ENCODE data around the gene DUSP22.

Gene DUSP22

DNA sequence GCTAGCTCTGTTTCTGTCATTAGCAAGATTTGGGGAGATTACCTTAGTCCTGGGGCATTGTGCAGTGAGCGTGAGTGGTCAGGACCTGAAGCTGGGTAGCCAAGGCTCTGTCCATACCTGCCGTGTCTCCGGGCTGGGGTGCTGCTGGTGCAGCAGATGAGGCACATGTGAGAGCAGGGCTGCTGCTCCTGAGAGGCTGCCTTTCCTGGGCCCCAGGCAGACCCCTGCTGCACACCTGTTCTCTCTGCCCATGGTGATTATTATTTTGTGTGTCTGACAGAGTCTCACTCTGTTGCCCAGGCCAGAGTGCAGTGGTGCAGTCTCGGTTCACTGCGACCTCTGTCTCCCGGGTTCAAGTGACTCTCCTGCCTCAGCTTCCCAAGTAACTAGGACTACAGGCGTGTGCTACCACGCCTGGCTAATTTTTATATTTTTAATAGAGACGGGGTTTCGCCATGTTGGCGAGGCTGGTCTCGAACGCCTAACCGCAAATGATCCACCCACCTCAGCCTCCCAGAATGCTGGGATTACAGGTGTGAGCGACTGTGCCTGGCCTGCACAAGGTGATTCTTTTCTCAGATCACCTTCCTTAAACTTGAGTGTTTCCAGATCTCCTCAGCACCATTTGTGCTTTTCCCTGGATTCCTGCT lies 62.5 kb downstream of the DUSP22 start:
- TF ChIP-seq, protein P1, sequence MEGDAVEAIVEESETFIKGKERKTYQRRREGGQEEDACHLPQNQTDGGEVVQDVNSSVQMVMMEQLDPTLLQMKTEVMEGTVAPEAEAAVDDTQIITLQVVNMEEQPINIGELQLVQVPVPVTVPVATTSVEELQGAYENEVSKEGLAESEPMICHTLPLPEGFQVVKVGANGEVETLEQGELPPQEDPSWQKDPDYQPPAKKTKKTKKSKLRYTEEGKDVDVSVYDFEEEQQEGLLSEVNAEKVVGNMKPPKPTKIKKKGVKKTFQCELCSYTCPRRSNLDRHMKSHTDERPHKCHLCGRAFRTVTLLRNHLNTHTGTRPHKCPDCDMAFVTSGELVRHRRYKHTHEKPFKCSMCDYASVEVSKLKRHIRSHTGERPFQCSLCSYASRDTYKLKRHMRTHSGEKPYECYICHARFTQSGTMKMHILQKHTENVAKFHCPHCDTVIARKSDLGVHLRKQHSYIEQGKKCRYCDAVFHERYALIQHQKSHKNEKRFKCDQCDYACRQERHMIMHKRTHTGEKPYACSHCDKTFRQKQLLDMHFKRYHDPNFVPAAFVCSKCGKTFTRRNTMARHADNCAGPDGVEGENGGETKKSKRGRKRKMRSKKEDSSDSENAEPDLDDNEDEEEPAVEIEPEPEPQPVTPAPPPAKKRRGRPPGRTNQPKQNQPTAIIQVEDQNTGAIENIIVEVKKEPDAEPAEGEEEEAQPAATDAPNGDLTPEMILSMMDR (IDR thresholded peaks at IDR 0.05), result no peak
- Histone ChIP-seq H3K27ac (no peak overlapping the region), H3K4me1 (ENCODE audit: control insufficient read depth in 1 of 2, insufficient read depth in 1 of 2, low read depth in 1 of 2, low read length in 1 of 2) (no peaks in the 10 kb centered on the region), H3K9me3 (no peaks in the 10 kb centered on the region), H3K4me3 (ENCODE audit: low read depth in 1 of 2, low read length in 1 of 2) (no peak overlapping the region), H3K27me3 (no peaks in the 10 kb centered on the region), H3K36me3 (peaks cover 28% of the 10 kb centered on the region)

DNA sequence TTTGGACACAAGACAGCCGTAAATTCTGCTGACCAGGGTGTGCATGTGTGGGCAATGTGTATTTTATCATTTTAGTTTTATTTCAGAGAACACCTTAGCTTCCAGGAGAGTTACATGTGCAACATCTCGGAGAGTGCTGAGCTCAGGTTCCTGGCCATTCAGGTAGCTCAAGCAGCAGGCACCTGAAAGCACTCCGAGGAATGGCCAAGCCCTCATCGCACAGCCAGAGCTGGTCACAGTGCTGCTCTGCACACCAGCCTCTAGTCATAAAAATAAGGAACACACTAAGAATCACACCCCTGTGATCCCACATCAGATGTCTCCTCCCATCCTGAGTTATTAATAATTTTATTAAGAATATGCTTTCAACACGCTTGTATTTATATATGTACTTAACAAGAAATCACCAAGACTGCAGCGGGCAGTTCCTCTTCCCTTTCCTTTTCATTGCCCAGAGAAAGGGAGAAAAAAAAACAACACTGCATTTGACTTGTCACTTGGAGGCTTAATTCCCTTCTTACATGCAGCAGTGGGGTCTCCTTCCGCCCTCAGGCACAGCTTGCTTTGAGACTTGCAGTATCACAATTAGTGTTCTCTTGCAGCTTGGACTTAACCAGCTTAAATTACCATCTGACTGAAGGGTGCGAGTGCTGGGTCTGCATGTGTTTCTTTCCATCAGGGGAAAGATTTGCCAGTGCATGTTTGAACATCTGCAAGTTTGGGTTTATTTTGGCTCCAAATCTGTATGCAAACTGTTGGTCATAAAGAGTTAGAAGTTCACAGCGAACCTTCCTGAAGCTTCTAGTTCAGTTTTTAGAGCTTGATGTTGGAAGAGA lies 63.3 kb downstream of the DUSP22 start:
- Histone ChIP-seq H3K36me3 (peaks cover 20% of the 10 kb centered on the region), H3K27me3 (no peaks in the 10 kb centered on the region), H3K4me3 (ENCODE audit: low read depth in 1 of 2, low read length in 1 of 2) (no peak overlapping the region), H3K27ac (no peak overlapping the region), H3K9me3 (no peaks in the 10 kb centered on the region), H3K4me1 (ENCODE audit: control insufficient read depth in 1 of 2, insufficient read depth in 1 of 2, low read depth in 1 of 2, low read length in 1 of 2) (no peaks in the 10 kb centered on the region)
- TF ChIP-seq, protein P1 (IDR thresholded peaks at IDR 0.05), result no peak

DNA sequence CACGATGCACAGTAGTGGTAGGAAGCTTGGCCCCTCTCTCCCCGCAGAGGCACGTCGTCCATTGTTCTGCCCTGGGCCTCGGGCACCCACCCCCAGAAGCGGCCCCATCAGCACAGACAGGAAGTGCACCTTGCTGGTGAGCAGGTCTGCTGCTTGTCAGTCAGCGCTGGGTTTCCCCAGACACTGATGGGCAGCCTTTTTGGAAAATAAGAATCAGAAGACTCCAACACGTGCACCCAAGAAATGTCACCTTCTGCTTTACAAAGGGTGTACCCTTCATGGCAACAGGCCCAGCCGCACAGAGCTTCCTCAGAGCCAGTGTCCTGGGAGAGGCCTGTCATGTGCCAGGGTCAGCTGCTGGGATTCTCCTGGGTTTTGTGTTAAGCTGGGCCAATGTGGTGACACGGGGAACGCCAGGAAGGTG lies 64.6 kb downstream of the DUSP22 start:
- H3K4me1 ChIP-seq (ENCODE audit: control insufficient read depth in 1 of 2, insufficient read depth in 1 of 2, low read depth in 1 of 2, low read length in 1 of 2), result no peaks in the 10 kb centered on the region
- H3K27me3 ChIP-seq, result no peaks in the 10 kb centered on the region
- no peak overlapping the region for H3K27ac ChIP-seq
- TF ChIP-seq, protein P1 (IDR thresholded peaks at IDR 0.05), result no peak
- H3K9me3 ChIP-seq, result no peaks in the 10 kb centered on the region
- peaks cover 8% of the 10 kb centered on the region for H3K36me3 ChIP-seq
- no peak overlapping the region for H3K4me3 ChIP-seq (ENCODE audit: low read depth in 1 of 2, low read length in 1 of 2)

DNA sequence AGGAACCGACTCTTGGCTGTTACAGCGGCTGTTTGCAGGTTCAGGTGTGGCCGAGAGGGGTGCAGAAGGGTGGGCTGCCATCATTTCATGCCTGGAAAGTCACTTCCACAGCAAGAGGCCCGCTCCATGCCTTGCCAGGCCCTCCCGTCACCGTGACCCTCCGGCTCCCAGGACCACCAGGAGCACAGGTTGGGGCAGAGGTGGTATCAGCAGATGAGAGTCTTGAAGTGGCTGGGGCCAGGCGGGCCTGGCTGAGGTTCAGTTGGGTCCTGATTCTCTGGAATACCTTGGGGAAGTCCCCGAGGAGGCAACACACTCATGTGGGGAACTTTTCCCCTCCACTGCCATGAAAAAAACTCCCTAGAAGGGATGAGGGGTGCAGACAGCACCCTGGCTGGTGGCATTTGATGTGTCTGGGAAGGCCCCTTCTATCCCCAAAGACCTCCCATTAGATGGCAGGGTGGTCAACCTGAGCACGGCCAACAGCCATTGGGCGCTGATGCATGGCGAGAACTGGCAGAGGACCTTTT lies 65.0 kb downstream of the DUSP22 start:
- no peaks in the 10 kb centered on the region for H3K9me3 ChIP-seq
- no peaks in the 10 kb centered on the region for H3K4me1 ChIP-seq (ENCODE audit: control insufficient read depth in 1 of 2, insufficient read depth in 1 of 2, low read depth in 1 of 2, low read length in 1 of 2)
- no peak overlapping the region for H3K27ac ChIP-seq
- peaks cover 3% of the 10 kb centered on the region for H3K36me3 ChIP-seq
- H3K4me3 ChIP-seq (ENCODE audit: low read depth in 1 of 2, low read length in 1 of 2), result no peak overlapping the region
- TF ChIP-seq, protein P1 (IDR thresholded peaks at IDR 0.05), result no peak
- H3K27me3 ChIP-seq, result no peaks in the 10 kb centered on the region

DNA sequence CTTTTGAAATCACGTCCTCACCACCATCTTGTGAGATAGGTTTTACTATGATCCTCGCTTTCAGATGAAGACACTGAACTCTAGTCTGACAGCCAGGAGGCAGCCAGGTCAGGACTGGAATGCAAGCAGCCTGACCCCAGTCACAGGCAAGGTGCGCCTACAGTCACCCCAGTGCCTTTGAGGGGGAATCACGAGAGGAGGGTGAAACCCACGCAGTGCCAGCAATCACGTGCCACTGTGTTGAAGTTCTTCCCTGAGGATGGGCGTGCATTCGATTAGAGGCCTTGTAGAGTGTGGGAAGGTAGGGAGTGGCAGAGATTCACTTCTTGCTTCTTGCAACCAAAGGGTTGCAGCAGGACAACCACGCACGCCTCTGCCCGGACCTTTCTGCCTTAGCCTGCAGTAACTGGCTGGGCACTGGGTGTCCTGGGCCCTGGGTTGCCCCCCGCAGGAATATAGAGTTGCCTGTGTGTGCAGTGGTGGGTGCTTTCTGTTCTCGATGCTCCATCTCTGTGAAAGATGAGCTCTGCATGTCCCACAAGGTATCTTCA lies 65.6 kb downstream of the DUSP22 start:
- Histone ChIP-seq H3K9me3 (no peaks in the 10 kb centered on the region), H3K27ac (no peak overlapping the region), H3K27me3 (no peaks in the 10 kb centered on the region), H3K36me3 (no peaks in the 10 kb centered on the region), H3K4me3 (ENCODE audit: low read depth in 1 of 2, low read length in 1 of 2) (no peak overlapping the region), H3K4me1 (ENCODE audit: control insufficient read depth in 1 of 2, insufficient read depth in 1 of 2, low read depth in 1 of 2, low read length in 1 of 2) (no peaks in the 10 kb centered on the region)
- TF ChIP-seq, protein P1 (IDR thresholded peaks at IDR 0.05), result no peak
